GM18511 (cell line): Measurements from ENCODE around the gene PPP6C.
"Not testable (repeated sequence)": the region's sequence is repeated elsewhere in the genome, so short reads cannot be mapped to it uniquely, and the experiment has no call there.

Source experiments
- ATAC-seq: cut with Tn5 transposase; IDR thresholded peaks from one replicate; pipeline ENCODE4 v1.9.1; 2021; ENCODE audit warnings: mild to moderate bottlenecking, moderate library complexity; ENCODE audit not compliant: unreplicated experiment

Gene PPP6C

GRCh38 chr9:125183561-125183960 is 6.0 kb downstream of the PPP6C start:
- no peak for ATAC-seq

- ATAC-seq: no peak
Measured at GRCh38 chr9:125183054-125183453, 6.5 kb downstream of the PPP6C start.

- not testable (repeated sequence) for ATAC-seq
Measured at GRCh38 chr9:125181756-125182155, 7.8 kb downstream of the PPP6C start.

DNA sequence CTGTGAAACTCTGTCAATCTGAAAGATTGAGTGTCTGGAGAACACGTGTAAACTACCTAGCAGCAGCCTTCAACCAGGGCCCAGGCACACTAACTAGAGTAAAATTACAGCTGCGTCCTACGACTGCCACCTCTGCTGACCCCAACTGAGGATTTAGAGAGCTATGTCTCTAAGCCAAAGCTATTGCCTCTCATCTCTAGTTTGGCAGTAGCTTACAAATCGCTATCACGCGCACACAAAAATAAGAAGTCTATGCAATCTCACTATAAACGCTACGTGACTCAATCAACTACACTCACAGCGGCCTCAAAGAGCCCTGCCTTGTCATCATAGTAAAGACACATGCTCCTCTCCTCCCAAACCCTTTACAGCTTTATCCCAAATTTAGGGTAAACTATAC is 8.7 kb downstream of the PPP6C start:
- ATAC-seq: no peak

DNA sequence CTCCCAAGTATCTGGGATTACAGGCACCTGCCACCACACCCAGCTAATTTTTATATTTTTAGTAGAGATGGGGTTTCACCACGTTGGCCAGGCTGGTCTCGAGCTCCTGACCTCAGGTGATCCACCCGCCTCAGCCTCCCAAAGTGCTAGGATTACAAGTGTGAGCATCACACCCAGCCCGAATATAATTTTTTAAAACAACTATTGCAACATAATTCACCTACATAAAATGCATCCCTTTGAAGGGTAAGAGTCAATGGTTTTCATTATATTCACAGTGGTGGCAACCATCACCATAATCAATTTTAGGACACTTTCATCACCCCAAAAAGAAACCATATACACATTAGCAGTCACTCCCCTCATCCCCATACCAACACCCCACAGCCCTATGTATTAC is 9.8 kb downstream of the PPP6C start:
- not testable (repeated sequence) for ATAC-seq

- ATAC-seq: no peak
Measured at GRCh38 chr9:125177888-125178287, 11.7 kb downstream of the PPP6C start.

DNA sequence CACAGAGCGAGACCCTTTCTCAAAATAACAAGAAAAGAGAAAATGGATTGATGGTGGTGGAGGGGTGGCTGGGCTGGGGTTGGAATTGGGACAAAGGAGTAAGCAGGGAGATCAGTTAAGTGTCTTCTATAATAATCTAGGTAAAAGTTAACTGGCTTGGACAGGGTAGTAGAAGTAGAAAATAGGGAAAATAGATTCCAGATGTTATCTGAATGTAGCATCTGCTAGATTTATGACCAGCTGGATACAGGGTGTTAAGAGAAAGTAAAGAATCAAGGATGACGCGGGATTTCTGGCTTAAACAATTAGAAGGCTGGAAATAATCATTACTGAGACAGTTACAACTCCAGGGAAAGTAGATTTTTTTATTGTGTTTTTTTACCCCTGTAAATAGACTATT is 13.0 kb downstream of the PPP6C start:
- ATAC-seq: no peak

GRCh38 chr9:125172031-125172755 is 17.4 kb downstream of the PPP6C start:
- no peak for ATAC-seq

- ATAC-seq: no peak
Measured at GRCh38 chr9:125169895-125170294, 19.7 kb downstream of the PPP6C start.

DNA sequence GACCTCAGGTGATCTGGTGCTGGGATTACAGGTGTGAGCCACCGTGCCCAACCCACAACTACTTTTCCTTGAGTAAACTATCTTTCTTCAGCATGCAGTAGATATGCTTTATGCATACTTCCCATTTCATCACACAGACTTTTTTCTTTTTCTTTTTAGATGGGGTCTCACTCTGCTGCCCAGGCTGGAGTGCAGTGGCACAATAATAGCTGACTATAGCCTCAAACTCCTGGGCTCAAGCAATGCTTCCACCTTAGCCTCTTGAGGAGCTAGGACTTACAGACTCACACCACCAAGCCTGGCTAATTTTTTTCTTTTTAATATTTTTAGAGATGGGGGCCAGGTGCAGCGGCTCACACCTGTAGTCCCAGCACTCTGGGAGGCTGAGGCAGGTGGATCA is 22.8 kb downstream of the PPP6C start:
- no peak for ATAC-seq

- not testable (repeated sequence) for ATAC-seq
Measured at GRCh38 chr9:125162891-125163290, 26.7 kb downstream of the PPP6C start.

DNA sequence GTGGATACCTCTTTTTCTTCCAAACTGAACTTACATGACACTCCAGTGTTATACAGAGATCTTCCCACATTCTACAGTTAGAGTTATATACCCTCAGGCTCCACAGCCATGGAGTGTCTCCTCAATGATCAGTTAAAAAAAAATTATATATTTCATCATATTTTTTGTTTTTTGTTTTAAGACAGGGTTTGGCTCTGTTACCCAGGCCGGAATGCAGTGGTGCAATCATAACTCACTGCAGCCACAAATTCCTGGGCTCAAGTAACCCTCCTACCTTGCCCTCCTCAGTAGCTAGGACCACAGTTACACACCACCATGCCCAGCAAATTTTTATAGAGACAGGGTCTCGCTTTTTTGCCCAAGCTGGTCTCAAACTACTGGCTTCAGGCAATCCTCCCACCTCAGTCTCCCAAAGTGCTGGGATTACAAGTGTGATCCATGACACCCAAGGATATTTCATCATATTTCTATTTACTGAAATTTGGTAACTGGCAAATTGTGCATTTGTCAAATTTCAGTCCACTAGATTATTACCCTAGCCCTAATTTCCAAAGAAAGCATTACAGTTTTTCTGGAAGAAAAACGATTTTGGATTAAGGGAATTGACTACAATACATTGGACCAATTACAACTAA is 28.2 kb downstream of the PPP6C start:
- no peak for ATAC-seq

- no peak for ATAC-seq
Measured at GRCh38 chr9:125160750-125161149, 28.9 kb downstream of the PPP6C start.

DNA sequence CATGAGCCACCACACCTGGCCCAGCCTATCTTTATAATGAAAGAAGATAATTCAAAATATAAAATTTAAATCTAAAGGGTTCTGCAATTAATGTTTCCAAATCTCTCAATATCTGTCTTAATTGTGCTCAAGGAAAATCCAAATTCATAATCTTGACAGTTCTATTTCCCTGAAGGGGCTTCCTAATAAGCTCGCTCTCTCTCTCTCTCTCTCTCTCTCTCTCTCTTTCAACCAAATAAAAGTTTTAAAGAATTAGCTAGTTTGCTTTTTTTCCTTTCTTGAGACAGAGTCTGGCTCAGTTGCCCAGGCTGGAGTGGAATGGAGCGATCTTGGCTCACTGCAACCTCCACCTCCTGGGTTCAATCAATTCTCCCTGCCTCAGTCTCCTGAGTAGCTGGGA is 33.1 kb downstream of the PPP6C start:
- no peak for ATAC-seq

DNA sequence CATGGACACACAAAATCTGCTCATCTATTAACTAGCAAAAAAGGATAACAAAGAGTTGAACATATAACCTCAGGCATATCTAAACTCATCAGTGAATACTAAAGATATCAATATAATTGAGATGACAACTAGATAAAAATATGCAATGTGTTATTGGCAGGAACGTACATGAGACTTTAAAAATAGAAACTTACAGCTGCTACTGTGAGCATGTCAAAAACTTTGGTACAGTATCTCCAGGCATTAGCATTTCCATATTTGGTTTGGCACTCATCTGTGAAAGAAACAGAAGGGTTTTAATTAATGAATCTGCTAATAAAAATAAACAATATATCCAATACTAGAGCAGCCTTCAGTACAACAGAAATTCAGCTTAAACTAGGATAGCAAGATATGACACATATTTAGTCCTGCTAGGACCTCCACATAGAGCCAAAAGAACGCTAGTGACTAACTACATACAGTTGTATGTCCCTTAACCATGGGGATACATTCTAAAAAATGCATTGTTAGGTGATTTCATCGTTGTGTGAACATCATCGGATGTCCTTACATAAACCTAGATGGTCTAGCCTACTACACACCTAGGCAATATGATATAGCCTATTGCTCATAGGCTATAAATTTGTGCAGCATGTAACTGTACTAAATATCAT is 35.8 kb downstream of the PPP6C start:
- ATAC-seq: no peak

GRCh38 chr9:125151730-125152129 is 37.9 kb downstream of the PPP6C start:
- ATAC-seq: no peak

DNA sequence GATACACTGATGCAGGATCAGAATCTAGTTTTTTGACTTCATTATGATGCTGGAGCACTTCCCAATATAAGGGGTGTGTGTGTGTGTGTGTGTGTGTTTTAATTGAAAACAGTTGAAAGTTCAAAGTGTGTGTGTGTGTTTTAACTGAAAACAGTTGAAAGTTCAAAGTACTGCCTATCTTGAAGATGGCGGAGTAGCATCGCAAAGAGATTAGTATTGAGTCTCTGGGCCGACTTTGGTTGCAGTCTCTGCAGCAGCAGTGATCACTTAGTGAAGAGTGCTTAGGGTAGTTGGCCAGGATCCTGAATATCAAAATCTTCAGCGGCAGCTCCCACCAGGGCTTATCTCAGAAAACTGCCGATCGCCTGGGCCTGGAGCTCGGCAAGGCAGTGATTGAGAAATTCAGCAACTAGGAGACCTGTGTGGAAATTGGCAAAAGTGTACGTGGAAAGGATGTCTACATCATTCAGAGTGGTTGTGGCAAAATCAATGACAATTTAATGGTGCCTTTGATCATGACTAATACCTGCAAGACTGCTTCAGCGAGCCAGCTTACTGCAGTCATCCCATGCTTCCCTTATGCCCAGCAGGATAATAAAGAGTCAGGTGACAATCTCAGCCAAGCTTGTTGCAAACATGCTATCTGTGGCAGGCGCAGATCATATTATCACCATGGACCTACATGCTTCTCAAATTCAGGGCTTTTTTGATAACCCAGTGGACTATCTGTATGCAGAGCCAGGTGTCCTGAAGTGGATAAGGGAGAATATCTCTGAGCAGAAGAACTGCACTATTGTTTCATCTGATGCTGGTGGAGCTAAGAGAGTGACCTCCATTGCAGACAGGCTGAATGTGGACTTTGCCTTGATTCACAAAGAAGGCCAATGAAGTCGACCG is 39.0 kb downstream of the PPP6C start:
- ATAC-seq: no peak

GRCh38 chr9:125147401-125147951 is 42.1 kb downstream of the PPP6C start:
- ATAC-seq: no peak

GRCh38 chr9:125146247-125146646 is 43.4 kb downstream of the PPP6C start:
- no peak for ATAC-seq

- no peak for ATAC-seq
Measured at GRCh38 chr9:125145425-125145824, 44.2 kb downstream of the PPP6C start.
